Activated T-cell treated with anti-CD3 and anti-CD28 coated beads, Interleukin-2, amount 50 U/mL, for 72 hours (primary cell): ENCODE data around the gene IYD. TPM values are rescaled to one million over a fixed set of nuclear protein-coding genes. Genes with fewer than 3 reads are reported as not detected.
A peak's percentile ranks its signal among the peaks of the same experiment; 100 is the strongest.

ENCODE experiments used
- ATAC-seq, 2 donors: fragments of 150-1000 bp; cut with Tn5 transposase; replicated peaks in 1 of 2; 2 replicates each; pipeline ENCODE4 v1.10.0; 2021; ENCODE audit warnings: moderate library complexity in 2 of 2, mild to moderate bottlenecking in 1 of 2
- DNase-seq, 2 donors: peaks; one replicate each; pipeline ENCODE4 v3.0.0; 2021 to 2022; ENCODE audit warnings: mixed read lengths in 1 of 2
- H3K27ac Mint-ChIP-seq: one replicate; pipeline ENCODE4 v1.8.0; 2022; ENCODE audit warnings: mild to moderate bottlenecking, moderate library complexity, mixed read lengths
- H3K27me3 Mint-ChIP-seq: one replicate; pipeline ENCODE4 v1.8.0; 2022; ENCODE audit warnings: low read depth, mixed read lengths
- H3K36me3 Mint-ChIP-seq, 2 donors: one replicate each; pipeline ENCODE4 v1.8.0; 2022; ENCODE audit warnings: mixed read lengths in 2 of 2, mild to moderate bottlenecking in 1 of 2; ENCODE audit not compliant: insufficient read depth in 2 of 2
- H3K4me1 Mint-ChIP-seq: one replicate; pipeline ENCODE4 v1.8.0; 2022; ENCODE audit warnings: low read depth, mixed read lengths
- H3K4me3 Mint-ChIP-seq, 2 donors: one replicate each; pipeline ENCODE4 v1.8.0; 2022; ENCODE audit warnings: mild to moderate bottlenecking in 2 of 2, mixed read lengths in 2 of 2, moderate library complexity in 2 of 2
- H3K9me3 Mint-ChIP-seq, 2 donors: one replicate each; pipeline ENCODE4 v1.8.0; 2022; ENCODE audit warnings: mixed read lengths in 2 of 2
- total RNA-seq, 2 donors: library from RNA; stranded (reverse); gene quantifications; one replicate each; pipeline ENCODE4 v1.2.3, GENCODE V29; 2022

IYD gene
- total RNA-seq, 2 donors from 2014 or later, result not detected

DNA sequence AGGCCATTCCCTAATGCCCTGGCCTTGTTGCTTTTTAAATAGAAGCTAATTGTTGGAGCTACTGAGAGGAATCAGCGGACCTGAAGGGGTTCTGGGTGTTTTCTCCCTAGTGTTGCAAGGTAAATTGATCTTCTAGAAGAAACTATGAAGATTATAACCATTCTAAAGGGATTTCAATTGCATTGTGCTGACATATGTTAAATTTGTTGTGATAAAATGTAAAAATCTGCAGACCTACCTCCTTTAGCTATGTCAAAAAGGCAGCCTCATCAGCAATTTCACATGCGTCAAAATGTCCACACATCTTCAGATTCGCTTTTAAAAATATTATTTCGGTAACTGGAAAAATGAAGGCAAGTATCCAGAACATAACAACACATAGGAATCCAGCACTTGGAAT, 44.4 kb downstream of the IYD start:
- ATAC-seq (no peak), DNase-seq (no peak)
- H3K36me3 Mint-ChIP-seq, result no peaks in the 10 kb centered on the region
- no peak overlapping the region for H3K27ac Mint-ChIP-seq
- peaks cover 36% of the 10 kb centered on the region for H3K4me1 Mint-ChIP-seq
- peaks cover 77% of the 10 kb centered on the region for H3K27me3 Mint-ChIP-seq
- H3K4me3 Mint-ChIP-seq, result no peak overlapping the region
- no peaks in the 10 kb centered on the region for H3K9me3 Mint-ChIP-seq

DNA sequence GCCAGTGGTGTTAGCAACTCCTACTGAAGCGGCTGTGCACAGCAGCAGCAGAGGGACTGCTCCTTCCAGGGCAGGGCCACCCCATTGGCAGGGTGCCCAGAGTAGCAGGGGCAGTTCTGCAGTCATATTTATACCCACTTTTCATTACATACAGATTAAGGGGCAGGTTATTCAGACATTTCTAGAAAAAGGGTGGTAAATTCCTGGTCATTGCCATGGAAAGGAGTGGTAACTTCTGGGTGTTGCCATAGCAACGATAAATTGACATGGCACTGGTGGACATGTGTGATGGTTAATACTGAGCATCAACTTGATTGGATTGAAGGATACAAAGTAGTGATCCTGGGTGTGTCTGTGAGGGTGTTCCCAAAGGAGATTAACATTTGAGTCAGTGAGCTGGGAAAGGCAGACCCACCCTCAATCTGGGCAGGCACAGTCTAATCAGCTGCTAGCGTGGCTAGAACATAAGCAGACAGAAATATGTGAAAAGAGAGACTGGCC, 45.0 kb downstream of the IYD start:
- peaks cover 70% of the 10 kb centered on the region for H3K27me3 Mint-ChIP-seq
- no peak overlapping the region for H3K27ac Mint-ChIP-seq
- peaks cover 42% of the 10 kb centered on the region for H3K4me1 Mint-ChIP-seq
- H3K9me3 Mint-ChIP-seq, result no peaks in the 10 kb centered on the region
- no peaks in the 10 kb centered on the region for H3K36me3 Mint-ChIP-seq
- DNase-seq (no peak), ATAC-seq (no peak)
- H3K4me3 Mint-ChIP-seq, result no peak overlapping the region

DNA sequence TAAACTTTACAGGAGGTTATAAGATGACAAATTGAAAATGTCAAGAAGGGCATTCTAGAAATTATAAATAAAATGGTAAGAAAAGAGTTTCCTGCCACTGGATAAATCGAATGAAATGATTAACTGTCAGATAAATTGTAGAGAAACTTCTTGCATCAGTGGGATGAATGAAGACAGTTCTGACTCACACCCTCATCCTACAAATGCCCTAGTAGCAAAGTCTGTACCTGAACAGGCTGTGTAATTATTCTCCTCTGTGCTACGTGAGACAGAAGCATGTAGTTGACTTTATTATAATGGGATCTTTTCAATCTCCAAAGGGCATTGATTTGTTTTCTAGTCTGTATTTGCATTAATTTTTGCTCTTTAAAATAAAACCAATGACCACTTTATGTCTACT, 47.3 kb downstream of the IYD start:
- H3K27me3 Mint-ChIP-seq, result peaks cover 50% of the 10 kb centered on the region
- H3K27ac Mint-ChIP-seq, result peak overlapping the region; percentile 32
- H3K4me3 Mint-ChIP-seq, result peak overlapping the region in 1 of 2 donors; percentile 33
- peaks cover 46% of the 10 kb centered on the region for H3K4me1 Mint-ChIP-seq
- peaks cover 2 to 13% of the 10 kb centered on the region in 2 donors for H3K36me3 Mint-ChIP-seq
- DNase-seq, result no peak
- H3K9me3 Mint-ChIP-seq, result peaks cover 2 to 5% of the 10 kb centered on the region in 2 donors
- ATAC-seq, result no peak

DNA sequence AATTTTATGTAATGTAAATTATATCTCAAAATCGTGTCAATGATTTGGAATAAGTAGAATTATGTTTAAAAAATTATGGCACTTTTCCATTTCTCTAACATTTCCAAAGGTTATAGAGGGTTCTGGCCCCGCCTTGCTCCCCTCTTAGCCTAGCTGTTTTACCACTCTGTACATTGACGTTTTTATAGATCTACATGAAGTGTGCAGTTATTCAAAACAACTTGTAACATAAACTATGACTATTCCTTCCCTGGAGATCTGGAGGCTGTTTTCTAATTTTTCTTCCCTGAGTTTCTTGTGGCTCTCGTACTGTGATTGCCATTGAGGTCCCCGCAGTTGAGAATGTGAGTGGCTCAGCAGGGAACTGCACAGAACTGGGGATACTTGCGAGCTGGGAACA, 48.4 kb downstream of the IYD start:
- ATAC-seq (no peak), DNase-seq (no peak)
- peaks cover 42% of the 10 kb centered on the region for H3K4me1 Mint-ChIP-seq
- H3K36me3 Mint-ChIP-seq, result peaks cover 2 to 13% of the 10 kb centered on the region in 2 donors
- peaks cover 39% of the 10 kb centered on the region for H3K27me3 Mint-ChIP-seq
- H3K4me3 Mint-ChIP-seq, result peak overlapping the region; percentile 71 to 93
- peak overlapping the region; percentile 98 for H3K27ac Mint-ChIP-seq
- H3K9me3 Mint-ChIP-seq, result peaks cover 2 to 5% of the 10 kb centered on the region in 2 donors

DNA sequence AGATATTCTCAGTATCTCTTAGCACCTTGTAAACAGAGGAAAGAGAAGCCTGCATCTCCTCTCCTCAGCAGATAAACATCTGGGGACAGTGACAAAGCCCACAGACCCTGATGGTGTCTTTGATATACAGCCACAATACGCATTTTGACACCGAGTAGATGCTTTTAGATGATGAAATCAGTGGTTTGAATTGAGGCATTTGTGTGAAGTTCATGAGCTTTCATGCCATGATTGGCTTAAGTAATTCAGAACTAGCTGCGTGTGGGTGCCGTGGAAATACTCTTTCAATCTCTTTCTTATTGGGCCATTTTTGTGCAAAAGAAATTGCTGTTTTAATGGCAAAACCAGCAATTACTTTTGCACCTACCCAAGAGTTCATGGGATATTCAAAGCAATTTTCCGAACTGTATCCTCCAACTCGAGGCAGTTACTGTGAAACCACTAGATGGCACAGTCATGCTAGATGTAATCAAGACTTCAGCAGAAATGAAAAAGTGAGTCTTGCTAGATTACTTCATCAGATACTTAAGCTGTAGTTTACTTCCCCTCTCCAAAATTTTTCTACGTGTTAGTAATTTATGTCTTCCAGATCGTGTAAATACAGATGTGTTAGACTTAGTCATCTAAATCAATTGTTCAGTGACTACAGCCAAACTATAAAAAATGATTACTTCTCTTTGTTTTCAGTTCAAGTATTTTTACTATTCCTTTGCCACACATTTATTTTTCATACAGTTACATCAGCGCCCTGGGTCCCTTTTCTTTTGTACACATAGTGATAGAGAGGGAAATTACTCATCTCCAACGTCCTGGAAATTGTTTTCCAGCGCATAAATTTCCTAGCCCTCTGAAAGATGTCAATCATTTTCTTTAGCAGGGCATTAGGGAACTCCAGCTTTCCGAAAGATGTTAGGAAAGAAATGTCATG, 49.4 kb downstream of the IYD start:
- Mint-ChIP-seq H3K27me3 (peaks cover 32% of the 10 kb centered on the region), H3K9me3 (peaks cover 2 to 5% of the 10 kb centered on the region in 2 donors), H3K36me3 (peaks cover 2 to 13% of the 10 kb centered on the region in 2 donors), H3K27ac (peak overlapping the region; percentile 98), H3K4me1 (peaks cover 39% of the 10 kb centered on the region), H3K4me3 (peak overlapping the region; percentile 71 to 93)
- peak; percentile 53 to 61 for DNase-seq
- peak; percentile 78 to 86 for ATAC-seq

DNA sequence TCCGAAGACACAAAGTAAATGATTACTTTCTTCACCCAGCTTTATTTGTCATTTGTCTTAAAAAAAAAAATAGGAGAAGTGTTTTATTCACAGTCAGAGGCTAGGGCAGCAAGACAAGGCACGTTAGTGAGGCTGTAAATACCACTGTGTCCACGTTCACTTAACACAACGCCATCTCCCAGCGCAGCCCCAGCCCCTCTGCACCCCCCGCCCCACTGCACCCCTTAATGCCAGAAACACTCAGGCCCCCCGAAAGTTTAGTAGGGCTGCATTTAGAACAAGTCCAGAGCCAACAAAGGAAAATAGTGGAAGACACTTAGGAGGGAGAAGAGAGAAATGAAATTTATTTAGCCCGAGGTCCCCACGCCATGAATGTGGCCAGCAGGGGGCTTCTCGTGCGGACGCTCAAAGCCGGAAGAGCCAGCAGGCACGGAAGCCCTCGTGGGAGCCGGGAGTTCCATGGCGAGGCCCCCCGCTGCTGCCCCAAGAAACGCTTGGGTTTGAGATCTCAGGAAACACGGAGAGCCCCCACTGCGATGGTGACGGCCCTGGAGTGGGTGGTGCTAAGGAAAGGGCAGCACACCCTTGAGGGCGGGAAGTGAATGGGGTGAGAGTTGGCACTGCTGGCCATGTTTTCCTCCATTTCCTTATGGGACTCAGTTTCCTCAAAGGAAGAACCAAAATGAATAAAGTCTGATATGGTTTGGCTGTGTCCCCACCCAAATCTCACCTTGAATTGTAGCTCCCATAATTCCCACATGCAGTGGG, 50.2 kb downstream of the IYD start:
- peaks cover 2 to 5% of the 10 kb centered on the region in 2 donors for H3K9me3 Mint-ChIP-seq

DNA sequence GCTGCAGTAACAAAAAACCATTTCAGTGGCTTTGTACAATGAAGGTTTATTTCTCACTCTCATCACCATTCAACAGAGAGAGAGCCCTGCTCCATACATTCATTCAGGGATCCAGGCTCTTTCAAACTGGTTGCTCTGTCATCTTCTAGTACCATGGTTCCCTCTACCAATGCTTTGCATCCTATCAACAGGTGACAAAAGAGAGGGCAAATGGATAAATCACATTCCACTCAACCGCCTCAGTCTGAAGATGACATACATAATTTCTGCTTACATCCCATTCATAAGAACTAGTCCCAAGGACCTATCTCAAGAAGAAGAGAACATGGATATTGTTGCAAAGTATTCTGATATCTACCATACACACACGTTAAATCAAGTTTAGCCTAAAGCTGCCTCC, 51.6 kb downstream of the IYD start:
- Mint-ChIP-seq H3K9me3 (peaks cover 2 to 5% of the 10 kb centered on the region in 2 donors), H3K36me3 (peaks cover 2 to 13% of the 10 kb centered on the region in 2 donors), H3K27ac (no peak overlapping the region), H3K4me3 (peak overlapping the region in 1 of 2 donors; percentile 93), H3K27me3 (peaks cover 16% of the 10 kb centered on the region), H3K4me1 (peaks cover 37% of the 10 kb centered on the region)
- DNase-seq, result no peak
- no peak for ATAC-seq

More for the DNA sequence above, 50.2 kb downstream of the IYD start:
- ATAC-seq, result peak; percentile 27 to 29
- H3K27me3 Mint-ChIP-seq, result peaks cover 25% of the 10 kb centered on the region
- DNase-seq, result peak; percentile 61 to 67
- peaks cover 2 to 13% of the 10 kb centered on the region in 2 donors for H3K36me3 Mint-ChIP-seq
- peak overlapping the region; percentile 71 to 93 for H3K4me3 Mint-ChIP-seq
- peaks cover 39% of the 10 kb centered on the region for H3K4me1 Mint-ChIP-seq
- H3K27ac Mint-ChIP-seq, result peak overlapping the region; percentile 98

DNA sequence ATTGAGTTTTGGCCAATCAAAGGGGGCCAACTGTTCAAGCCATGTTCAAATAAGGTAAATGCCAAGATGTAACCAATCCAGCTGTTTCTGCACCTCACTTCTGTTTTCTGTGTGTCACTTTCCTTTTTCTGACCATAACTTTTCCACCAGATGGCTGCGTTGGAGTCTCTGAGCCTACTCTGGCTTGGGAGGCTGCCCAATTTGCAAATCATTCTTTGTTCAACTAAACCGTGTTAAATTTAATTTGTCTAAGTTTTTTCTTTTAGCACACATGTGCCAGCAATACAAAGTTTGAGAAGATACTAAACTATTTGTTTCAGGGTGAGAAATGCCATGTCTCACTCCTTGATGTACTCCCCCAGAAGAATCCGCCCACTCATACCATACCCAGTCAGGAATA, 52.1 kb downstream of the IYD start:
- H3K4me3 Mint-ChIP-seq, result no peak overlapping the region
- DNase-seq, result no peak
- H3K36me3 Mint-ChIP-seq, result peaks cover 2 to 13% of the 10 kb centered on the region in 2 donors
- ATAC-seq, result no peak
- peaks cover 32% of the 10 kb centered on the region for H3K4me1 Mint-ChIP-seq
- H3K27me3 Mint-ChIP-seq, result peaks cover 12% of the 10 kb centered on the region
- no peak overlapping the region for H3K27ac Mint-ChIP-seq
- H3K9me3 Mint-ChIP-seq, result peaks cover 2 to 5% of the 10 kb centered on the region in 2 donors

DNA sequence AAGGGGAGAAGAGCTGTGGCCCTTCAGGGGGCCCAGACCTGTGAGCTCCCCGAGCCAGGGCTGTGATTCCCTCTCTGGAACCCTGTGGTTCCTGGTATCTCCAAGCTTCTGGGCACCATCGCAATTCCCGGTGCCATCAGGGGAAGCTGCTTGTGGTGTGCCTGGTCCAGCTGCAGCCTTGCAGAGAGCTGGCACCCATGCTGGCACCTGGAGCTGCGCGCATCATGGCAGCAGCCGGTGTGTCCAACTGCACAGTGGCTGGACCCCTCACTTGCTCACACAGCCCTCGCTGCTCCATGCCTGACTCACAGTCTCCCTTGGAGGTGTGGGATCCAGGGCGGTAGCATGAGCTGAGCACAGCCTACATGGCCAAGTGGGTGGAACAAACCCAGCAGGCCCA, 56.7 kb downstream of the IYD start:
- Mint-ChIP-seq H3K27ac (no peak overlapping the region), H3K4me1 (no peaks in the 10 kb centered on the region), H3K9me3 (peaks cover 0 to under 1% of the 10 kb centered on the region in 2 donors), H3K4me3 (no peak overlapping the region), H3K27me3 (peaks cover 6% of the 10 kb centered on the region), H3K36me3 (peaks cover 0 to under 1% of the 10 kb centered on the region in 2 donors)
- no peak for DNase-seq
- ATAC-seq, result no peak

DNA sequence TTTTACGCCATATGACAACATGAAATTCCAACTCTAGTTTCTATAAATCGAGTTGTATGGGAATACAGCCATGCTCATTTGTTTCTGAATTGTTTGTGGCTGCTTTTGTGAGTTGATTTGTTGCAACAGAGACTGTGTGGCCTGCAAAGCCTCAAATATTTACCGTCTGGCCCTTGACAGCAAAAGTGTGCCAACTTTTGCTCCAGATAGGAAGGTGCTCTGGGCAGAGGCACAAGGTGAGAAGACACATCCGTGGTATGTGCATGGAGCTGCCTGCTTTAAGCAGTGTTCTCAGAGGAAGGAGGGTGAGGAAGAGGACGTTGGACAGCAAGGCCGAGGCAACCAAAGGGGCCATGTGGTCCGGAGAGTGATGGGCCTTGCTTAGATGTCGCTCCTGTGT, 57.4 kb downstream of the IYD start:
- H3K4me3 Mint-ChIP-seq, result no peak overlapping the region
- ATAC-seq, result no peak
- H3K27ac Mint-ChIP-seq, result no peak overlapping the region
- no peaks in the 10 kb centered on the region for H3K4me1 Mint-ChIP-seq
- H3K27me3 Mint-ChIP-seq, result peaks cover 6% of the 10 kb centered on the region
- H3K36me3 Mint-ChIP-seq, result no peaks in the 10 kb centered on the region
- no peak for DNase-seq
- no peaks in the 10 kb centered on the region for H3K9me3 Mint-ChIP-seq

DNA sequence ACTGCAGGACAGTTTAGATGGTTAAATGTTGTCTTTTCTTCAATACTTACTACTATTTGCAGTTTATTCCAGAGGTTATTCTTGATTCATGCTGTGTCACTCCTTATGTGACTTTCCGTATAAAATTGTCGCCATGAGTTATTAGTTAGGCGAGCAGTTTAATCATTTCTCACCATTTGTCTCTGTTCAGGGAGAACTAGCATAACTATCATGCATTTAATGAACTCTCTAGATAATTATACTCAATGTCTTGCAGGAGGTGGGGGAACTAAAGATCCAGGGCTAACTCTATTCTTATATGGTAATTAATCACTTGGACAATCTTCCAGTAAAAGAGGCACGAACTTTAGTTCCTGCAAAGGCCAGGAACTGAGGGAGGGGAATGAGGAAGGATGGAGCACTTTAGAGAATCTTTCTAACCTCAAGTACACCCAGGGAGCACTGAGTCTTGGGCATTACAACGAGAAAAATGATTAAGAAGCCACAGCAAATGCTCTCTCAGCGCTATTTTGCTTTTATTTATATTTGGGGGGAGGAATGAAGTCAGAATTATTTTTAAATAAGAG, 58.3 kb downstream of the IYD start:
- no peaks in the 10 kb centered on the region for H3K36me3 Mint-ChIP-seq
- no peaks in the 10 kb centered on the region for H3K4me1 Mint-ChIP-seq
- no peak for ATAC-seq
- DNase-seq, result no peak
- H3K27ac Mint-ChIP-seq, result no peak overlapping the region
- H3K4me3 Mint-ChIP-seq, result no peak overlapping the region
- H3K27me3 Mint-ChIP-seq, result peaks cover 6% of the 10 kb centered on the region
- H3K9me3 Mint-ChIP-seq, result no peaks in the 10 kb centered on the region

DNA sequence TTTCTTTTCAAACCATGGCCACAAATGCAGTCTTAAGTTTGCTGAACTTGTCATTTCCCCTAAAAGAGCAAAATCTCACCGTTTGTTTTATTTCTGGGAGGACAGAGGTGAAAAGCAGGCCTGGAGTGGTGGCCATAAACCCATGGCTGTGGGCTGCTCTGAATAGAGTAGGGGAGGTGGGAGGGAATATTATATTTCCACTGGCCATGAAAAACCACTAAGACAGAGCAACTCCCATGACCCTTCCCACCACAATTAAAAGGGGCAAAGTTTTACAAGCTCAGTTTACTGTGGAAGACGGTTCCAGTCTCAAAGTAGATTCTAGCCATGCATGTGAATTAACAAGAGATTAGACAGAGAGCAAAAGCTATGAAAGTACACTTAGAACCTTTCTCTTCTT, 59.0 kb downstream of the IYD start:
- Mint-ChIP-seq H3K4me1 (no peaks in the 10 kb centered on the region), H3K4me3 (no peak overlapping the region), H3K9me3 (no peaks in the 10 kb centered on the region), H3K27ac (no peak overlapping the region), H3K27me3 (peaks cover 6% of the 10 kb centered on the region), H3K36me3 (no peaks in the 10 kb centered on the region)
- DNase-seq (no peak), ATAC-seq (no peak)

DNA sequence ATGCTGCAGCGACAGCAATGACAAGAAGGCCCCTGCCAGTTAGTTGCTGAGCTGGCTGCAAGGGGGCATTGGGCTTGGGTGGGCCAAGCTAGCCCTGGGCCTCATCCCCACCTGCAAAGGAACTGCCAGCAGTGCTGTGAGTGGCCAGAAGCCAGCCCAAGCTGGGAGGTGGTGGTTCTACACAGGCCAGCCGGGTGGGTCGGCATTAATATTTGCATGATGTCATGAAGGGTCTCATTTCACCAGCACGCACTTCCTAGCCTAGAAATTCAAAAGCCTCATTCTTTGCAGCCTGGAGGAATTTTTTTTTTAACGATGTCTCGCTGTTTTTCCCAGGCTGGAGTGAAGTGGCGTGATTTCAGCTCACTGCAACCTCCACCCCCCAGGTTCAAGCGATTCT, 62.0 kb downstream of the IYD start:
- no peaks in the 10 kb centered on the region for H3K36me3 Mint-ChIP-seq
- H3K27ac Mint-ChIP-seq, result no peak overlapping the region
- no peak overlapping the region for H3K4me3 Mint-ChIP-seq
- DNase-seq (no peak), ATAC-seq (no peak)
- H3K27me3 Mint-ChIP-seq, result peaks cover 6% of the 10 kb centered on the region
- H3K9me3 Mint-ChIP-seq, result no peaks in the 10 kb centered on the region
- no peaks in the 10 kb centered on the region for H3K4me1 Mint-ChIP-seq
